GM06990 (cell line): ENCODE measurements around the gene HIKESHI.
A peak's percentile ranks its signal among the peaks of the same experiment; 100 is the strongest.
"Not testable (repeated sequence)": the region's sequence is repeated elsewhere in the genome, so short reads cannot be mapped to it uniquely, and the experiment has no call there.

Source experiments
- DNase-seq: peaks from one replicate; pipeline ENCODE4 v3.0.0-alpha.2; 2011; ENCODE audit not compliant: insufficient read length; ENCODE audit errors: extremely low read depth
- H3K27me3 ChIP-seq: replicated peaks from 2 replicates; pipeline ENCODE4 v1.6.0; 2011; ENCODE audit warnings: low read length; ENCODE audit not compliant: control insufficient read depth, insufficient read depth
- H3K36me3 ChIP-seq: 2 replicates; pipeline ENCODE4 v1.5.1; 2011; ENCODE audit warnings: low read length; ENCODE audit not compliant: control insufficient read depth, insufficient read depth
- H3K4me3 ChIP-seq: replicated peaks from 2 replicates; pipeline ENCODE4 v1.5.1; 2011; ENCODE audit warnings: low read depth, mild to moderate bottlenecking, control low read depth, low read length
- TF ChIP-seq, protein P1 (sequence below): IDR thresholded peaks from 2 replicates; pipeline ENCODE4 v1.5.1; 2011; ENCODE audit warnings: low read length, control low read depth, mild to moderate bottlenecking, inconsistent platforms; ENCODE audit not compliant: insufficient read depth, poor library complexity, severe bottlenecking

Gene HIKESHI

GRCh38 chr11:86337227-86337626 lies 35.2 kb downstream of the HIKESHI start:
- H3K27me3 ChIP-seq, result no peaks in the 10 kb centered on the region
- DNase-seq, result no peak
- TF ChIP-seq, protein P1, sequence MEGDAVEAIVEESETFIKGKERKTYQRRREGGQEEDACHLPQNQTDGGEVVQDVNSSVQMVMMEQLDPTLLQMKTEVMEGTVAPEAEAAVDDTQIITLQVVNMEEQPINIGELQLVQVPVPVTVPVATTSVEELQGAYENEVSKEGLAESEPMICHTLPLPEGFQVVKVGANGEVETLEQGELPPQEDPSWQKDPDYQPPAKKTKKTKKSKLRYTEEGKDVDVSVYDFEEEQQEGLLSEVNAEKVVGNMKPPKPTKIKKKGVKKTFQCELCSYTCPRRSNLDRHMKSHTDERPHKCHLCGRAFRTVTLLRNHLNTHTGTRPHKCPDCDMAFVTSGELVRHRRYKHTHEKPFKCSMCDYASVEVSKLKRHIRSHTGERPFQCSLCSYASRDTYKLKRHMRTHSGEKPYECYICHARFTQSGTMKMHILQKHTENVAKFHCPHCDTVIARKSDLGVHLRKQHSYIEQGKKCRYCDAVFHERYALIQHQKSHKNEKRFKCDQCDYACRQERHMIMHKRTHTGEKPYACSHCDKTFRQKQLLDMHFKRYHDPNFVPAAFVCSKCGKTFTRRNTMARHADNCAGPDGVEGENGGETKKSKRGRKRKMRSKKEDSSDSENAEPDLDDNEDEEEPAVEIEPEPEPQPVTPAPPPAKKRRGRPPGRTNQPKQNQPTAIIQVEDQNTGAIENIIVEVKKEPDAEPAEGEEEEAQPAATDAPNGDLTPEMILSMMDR, result no peak
- H3K4me3 ChIP-seq, result no peak overlapping the region
- peaks cover 4% of the 10 kb centered on the region; the same call in 1 of the 2 replicates for H3K36me3 ChIP-seq

- TF ChIP-seq, protein P1, result no peak
- DNase-seq, result no peak
- Histone ChIP-seq H3K27me3 (no peaks in the 10 kb centered on the region), H3K4me3 (no peak overlapping the region), H3K36me3 (peaks cover 1% of the 10 kb centered on the region; the same call in 1 of the 2 replicates)
Observed at GRCh38 chr11:86341382-86341781, 39.3 kb downstream of the HIKESHI start.

DNA sequence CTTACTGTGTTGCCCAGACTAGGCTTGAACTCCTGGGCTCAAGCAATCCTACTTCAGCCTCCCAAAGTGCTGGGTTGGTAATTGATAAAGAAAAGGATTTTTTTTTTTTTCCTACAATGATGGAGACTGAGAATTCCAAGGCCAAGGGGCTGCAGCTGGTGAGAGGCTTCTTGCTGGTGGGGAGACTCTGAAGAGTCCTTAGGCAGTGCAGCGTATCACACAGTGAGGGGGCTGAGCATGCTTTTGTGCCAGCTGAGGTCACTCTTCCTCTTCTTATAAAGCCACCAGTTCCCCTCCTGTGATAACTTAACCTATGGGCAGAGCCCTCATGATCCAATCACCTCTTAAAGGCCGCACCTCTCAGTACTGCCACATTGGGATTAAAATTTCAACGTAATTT lies 44.5 kb downstream of the HIKESHI start:
- TF ChIP-seq, protein P1, result no peak

GRCh38 chr11:86355256-86355655 lies 53.2 kb downstream of the HIKESHI start:
- Histone ChIP-seq H3K36me3 (no peaks in the 10 kb centered on the region), H3K27me3 (no peaks in the 10 kb centered on the region), H3K4me3 (no peak overlapping the region)
- DNase-seq, result no peak
- TF ChIP-seq, protein P1, result peak; percentile 1

More for the DNA sequence above, 44.5 kb downstream of the HIKESHI start:
- Histone ChIP-seq H3K36me3 (no peaks in the 10 kb centered on the region; the same call in 1 of the 2 replicates), H3K4me3 (no peak overlapping the region), H3K27me3 (no peaks in the 10 kb centered on the region)
- DNase-seq, result no peak

DNA sequence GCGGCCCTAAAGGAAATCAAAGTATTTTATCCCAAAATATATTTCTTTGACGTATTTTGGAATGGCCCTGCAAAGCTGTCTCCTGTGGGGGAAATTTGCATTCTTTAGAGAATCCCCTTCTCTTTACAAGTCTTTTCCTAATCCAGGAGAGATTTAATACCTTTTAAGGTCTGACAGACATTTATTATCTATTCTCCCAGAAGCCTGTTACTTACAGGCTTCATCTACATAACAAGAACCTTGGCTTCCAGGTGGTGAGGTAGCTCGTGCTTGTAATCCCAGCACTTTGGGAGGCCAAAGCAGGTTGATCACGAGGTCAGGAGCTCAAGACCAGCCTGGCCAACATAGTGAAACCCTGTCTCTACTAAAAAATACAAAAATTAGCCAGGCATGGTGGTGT lies 55.4 kb downstream of the HIKESHI start:
- not testable (repeated sequence) for H3K36me3 ChIP-seq

DNA sequence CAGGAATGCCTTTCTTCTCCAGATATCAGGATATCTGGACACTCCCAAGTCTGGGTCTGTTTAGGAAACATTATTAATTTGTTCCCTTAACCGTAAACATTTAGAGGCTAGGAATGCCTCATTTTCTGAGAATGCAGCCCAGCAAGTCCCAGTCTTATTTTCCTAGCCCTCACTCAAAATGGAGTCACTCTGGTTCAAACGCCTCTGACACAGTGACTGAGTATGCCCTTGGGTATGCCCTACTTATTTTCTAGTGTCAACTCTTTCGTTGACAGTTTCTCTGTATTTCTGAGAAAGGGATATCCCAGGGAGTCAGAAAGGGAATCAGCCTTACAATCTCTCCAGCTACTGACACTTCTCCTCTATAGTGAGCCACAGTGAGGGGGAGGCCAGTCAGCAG lies 56.7 kb downstream of the HIKESHI start:
- TF ChIP-seq, protein P1, result no peak
- no peaks in the 10 kb centered on the region for H3K27me3 ChIP-seq
- no peaks in the 10 kb centered on the region for H3K36me3 ChIP-seq
- H3K4me3 ChIP-seq, result no peak overlapping the region
- DNase-seq, result no peak

More for the DNA sequence above, 55.4 kb downstream of the HIKESHI start:
- not testable (repeated sequence) for DNase-seq, H3K4me3 ChIP-seq, H3K27me3 ChIP-seq
